ENCODE results near the gene FPR3. TPM values are rescaled to one million over a fixed set of nuclear protein-coding genes. Genes with fewer than 3 reads are reported as not detected.

The FPR3 gene
- total and polyA plus RNA-seq, 2 experiments from 2014 or later, result not detected

GRCh38 chr19:51751655-51752054 is 43.3 kb upstream of the FPR3 start, which contains the start of gene FPR1:
Gene FPR1 (minus strand): TSS chr19:51751878. CDS start chr19:51746994, 4,884 bp downstream.
- Histone ChIP-seq H2AFZ (no peak within 1 kb of the TSS), H4K20me1 (replicated peaks; ENCODE audit: insufficient read depth) (no peaks in the 10 kb centered on the region), H3K4me2 (no peak within 1 kb of the TSS), H3K79me2 (replicated peaks; ENCODE audit: insufficient read depth) (no peaks in the 10 kb centered on the region), H3F3A (replicated peaks; ENCODE audit: low read depth) (no peaks in the 10 kb centered on the region), H3K27me3 (ENCODE audit: insufficient read depth) (no peaks in the 10 kb centered on the region), H3K27ac (ENCODE audit: low read depth) (no peak within 1 kb of the TSS), H3K4me3 (no peak within 1 kb of the TSS), H3K36me3 (ENCODE audit: insufficient read depth) (no peaks in the 10 kb centered on the region), H3K9me2 (ENCODE audit: insufficient read depth) (0 out of 2 replicates have a peak, but pooled peaks cover 2% of the 10 kb centered on the region), H3K4me1 (ENCODE audit: insufficient read depth) (no peaks in the 10 kb centered on the region)
- peaks cover 69% of the 10 kb centered on the region for H3K9me3 Mint-ChIP-seq
- no peak within 1 kb of the TSS for H3K4me3 Mint-ChIP-seq
- DNase-seq (ENCODE audit: low spot score) (no peak), ATAC-seq (no peak)
- TF ChIP-seq STAT1 (IDR thresholded peaks at IDR 0.05; ENCODE audit: unreplicated experiment), result no peak
- TF ChIP-seq NANOG (IDR thresholded peaks at IDR 0.05; ENCODE audit: borderline replicate concordance), result no peak
- peaks cover 5% of the 10 kb centered on the region for H3K27me3 Mint-ChIP-seq (ENCODE audit: insufficient read depth, low read depth, poor library complexity)
- H3K36me3 Mint-ChIP-seq (ENCODE audit: low read depth), result peaks cover 4% of the 10 kb centered on the region; the same call in 2 of the 3 replicates
- no peak within 1 kb of the TSS for H3K27ac Mint-ChIP-seq
- H3K4me1 Mint-ChIP-seq, result no peaks in the 10 kb centered on the region

DNA sequence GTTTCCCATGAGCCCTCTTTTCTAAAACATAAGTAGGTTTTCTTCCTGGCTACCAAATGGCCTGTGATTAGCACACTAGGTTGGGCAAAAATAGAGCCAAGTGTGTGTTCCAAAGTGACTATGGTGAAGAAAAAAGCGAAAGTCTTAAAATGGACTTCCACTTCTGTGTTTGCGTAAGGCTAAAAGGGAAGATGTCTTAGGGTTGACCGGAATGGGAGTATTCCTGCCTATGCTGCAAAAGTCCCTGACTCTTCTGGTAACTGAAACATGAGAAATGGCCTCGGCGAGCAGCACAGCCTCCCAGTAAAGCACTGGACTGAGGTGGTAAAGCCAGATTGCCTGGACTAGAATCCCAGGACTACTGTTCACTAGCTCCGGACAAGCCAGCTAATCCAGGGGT is 40.8 kb upstream of the FPR3 start:
- TF ChIP-seq STAT1 (IDR thresholded peaks at IDR 0.05; ENCODE audit: unreplicated experiment), result no peak
- TF ChIP-seq NANOG (IDR thresholded peaks at IDR 0.05; ENCODE audit: borderline replicate concordance), result no peak
- TF ChIP-seq CREB1 (CRISPR knock-in tag; IDR thresholded peaks at IDR 0.05; ENCODE audit: low read depth), result no peak
- H2AFZ ChIP-seq, result no peak overlapping the region
- H3K4me3 ChIP-seq, result no peak overlapping the region
- Mint-ChIP-seq H3K9me3 (peaks cover 56% of the 10 kb centered on the region), H3K4me1 (no peaks in the 10 kb centered on the region), H3K36me3 (ENCODE audit: low read depth) (no peaks in the 10 kb centered on the region; the same call in 1 of the 3 replicates), H3K4me3 (no peak overlapping the region), H3K27ac (no peak overlapping the region), H3K27me3 (ENCODE audit: insufficient read depth, low read depth, poor library complexity) (peaks cover 5% of the 10 kb centered on the region)
- ATAC-seq (no peak), DNase-seq (ENCODE audit: low spot score) (no peak)
- no peak overlapping the region for H3K4me2 ChIP-seq
- H3K36me3 ChIP-seq (ENCODE audit: insufficient read depth), result no peaks in the 10 kb centered on the region
- H3K79me2 ChIP-seq (replicated peaks; ENCODE audit: insufficient read depth), result no peaks in the 10 kb centered on the region
- H3K27ac ChIP-seq (ENCODE audit: low read depth), result no peak overlapping the region
- H3K9me2 ChIP-seq (ENCODE audit: insufficient read depth), result no peaks in the 10 kb centered on the region
- H3K4me1 ChIP-seq (ENCODE audit: insufficient read depth), result no peaks in the 10 kb centered on the region
- H3K27me3 ChIP-seq (ENCODE audit: insufficient read depth), result no peaks in the 10 kb centered on the region
- H3F3A ChIP-seq (replicated peaks; ENCODE audit: low read depth), result no peaks in the 10 kb centered on the region
- no peaks in the 10 kb centered on the region for H4K20me1 ChIP-seq (replicated peaks; ENCODE audit: insufficient read depth)

- no peak for DNase-seq (ENCODE audit: low spot score)
- Histone ChIP-seq H3K4me3 (no peak overlapping the region), H3K4me2 (no peak overlapping the region), H3F3A (replicated peaks; ENCODE audit: low read depth) (no peaks in the 10 kb centered on the region), H3K36me3 (ENCODE audit: insufficient read depth) (no peaks in the 10 kb centered on the region), H3K27me3 (ENCODE audit: insufficient read depth) (no peaks in the 10 kb centered on the region), H2AFZ (no peak overlapping the region), H3K79me2 (replicated peaks; ENCODE audit: insufficient read depth) (no peaks in the 10 kb centered on the region), H4K20me1 (replicated peaks; ENCODE audit: insufficient read depth) (no peaks in the 10 kb centered on the region), H3K4me1 (ENCODE audit: insufficient read depth) (no peaks in the 10 kb centered on the region), H3K9me2 (ENCODE audit: insufficient read depth) (no peaks in the 10 kb centered on the region), H3K27ac (ENCODE audit: low read depth) (no peak overlapping the region)
- Mint-ChIP-seq H3K9me3 (peaks cover 55% of the 10 kb centered on the region), H3K36me3 (ENCODE audit: low read depth) (no peaks in the 10 kb centered on the region; the same call in 1 of the 3 replicates), H3K27ac (no peak overlapping the region), H3K4me1 (no peaks in the 10 kb centered on the region), H3K4me3 (no peak overlapping the region), H3K27me3 (ENCODE audit: insufficient read depth, low read depth, poor library complexity) (peaks cover 5% of the 10 kb centered on the region)
- ATAC-seq, result no peak
- no peak for TF ChIP-seq EZH2phosphoT487 (IDR thresholded peaks at IDR 0.05; ENCODE audit: unreplicated experiment)
- TF ChIP-seq, protein P1, sequence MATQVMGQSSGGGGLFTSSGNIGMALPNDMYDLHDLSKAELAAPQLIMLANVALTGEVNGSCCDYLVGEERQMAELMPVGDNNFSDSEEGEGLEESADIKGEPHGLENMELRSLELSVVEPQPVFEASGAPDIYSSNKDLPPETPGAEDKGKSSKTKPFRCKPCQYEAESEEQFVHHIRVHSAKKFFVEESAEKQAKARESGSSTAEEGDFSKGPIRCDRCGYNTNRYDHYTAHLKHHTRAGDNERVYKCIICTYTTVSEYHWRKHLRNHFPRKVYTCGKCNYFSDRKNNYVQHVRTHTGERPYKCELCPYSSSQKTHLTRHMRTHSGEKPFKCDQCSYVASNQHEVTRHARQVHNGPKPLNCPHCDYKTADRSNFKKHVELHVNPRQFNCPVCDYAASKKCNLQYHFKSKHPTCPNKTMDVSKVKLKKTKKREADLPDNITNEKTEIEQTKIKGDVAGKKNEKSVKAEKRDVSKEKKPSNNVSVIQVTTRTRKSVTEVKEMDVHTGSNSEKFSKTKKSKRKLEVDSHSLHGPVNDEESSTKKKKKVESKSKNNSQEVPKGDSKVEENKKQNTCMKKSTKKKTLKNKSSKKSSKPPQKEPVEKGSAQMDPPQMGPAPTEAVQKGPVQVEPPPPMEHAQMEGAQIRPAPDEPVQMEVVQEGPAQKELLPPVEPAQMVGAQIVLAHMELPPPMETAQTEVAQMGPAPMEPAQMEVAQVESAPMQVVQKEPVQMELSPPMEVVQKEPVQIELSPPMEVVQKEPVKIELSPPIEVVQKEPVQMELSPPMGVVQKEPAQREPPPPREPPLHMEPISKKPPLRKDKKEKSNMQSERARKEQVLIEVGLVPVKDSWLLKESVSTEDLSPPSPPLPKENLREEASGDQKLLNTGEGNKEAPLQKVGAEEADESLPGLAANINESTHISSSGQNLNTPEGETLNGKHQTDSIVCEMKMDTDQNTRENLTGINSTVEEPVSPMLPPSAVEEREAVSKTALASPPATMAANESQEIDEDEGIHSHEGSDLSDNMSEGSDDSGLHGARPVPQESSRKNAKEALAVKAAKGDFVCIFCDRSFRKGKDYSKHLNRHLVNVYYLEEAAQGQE (IDR thresholded peaks at IDR 0.05; ENCODE audit: unreplicated experiment), result no peak
- no peak for TF ChIP-seq CTCF (conservative IDR thresholded peaks at IDR 0.05; ENCODE audit: low read depth in 2 of 2)
- no peak for TF ChIP-seq JUNB (IDR thresholded peaks at IDR 0.05; ENCODE audit: unreplicated experiment)
Observed at GRCh38 chr19:51754770-51755169, 40.2 kb upstream of the FPR3 start.

All from GM23338 (cell line).